SK-N-SH treated with all-trans-retinoic acid at 6 μM for 48 hours (cell line): ENCODE results near the gene ADCY5.

Experiments
- BACH2 ChIP-seq: fragments of 250-450 bp; sonication (Bioruptor Pico); IDR thresholded peaks from 2 replicates; pipeline ENCODE4 v1.9.0; 2021; ENCODE audit warnings: mild to moderate bottlenecking, borderline replicate concordance
- CREB5 ChIP-seq: fragments of 250-450 bp; sonication (Bioruptor Pico); IDR thresholded peaks from 2 replicates; pipeline ENCODE4 v1.5.1; 2020; ENCODE audit warnings: low read depth, mild to moderate bottlenecking, moderate library complexity
- CSRNP3 ChIP-seq: fragments of 250-450 bp; sonication (Bioruptor Pico); IDR thresholded peaks from 2 replicates; pipeline ENCODE4 v1.5.1; 2021; ENCODE audit warnings: mild to moderate bottlenecking, moderate library complexity
- ISL1 ChIP-seq: fragments of 250-450 bp; sonication (Bioruptor Pico); IDR thresholded peaks from 2 replicates; pipeline ENCODE4 v2.1.2; 2022; ENCODE audit warnings: mild to moderate bottlenecking, moderate library complexity
- PATZ1 ChIP-seq: fragments of 250-450 bp; sonication (Bioruptor Pico); IDR thresholded peaks from 2 replicates; pipeline ENCODE4 v1.8.0; 2020; ENCODE audit warnings: mild to moderate bottlenecking, moderate library complexity, borderline replicate concordance
- PPARA ChIP-seq: fragments of 250-450 bp; sonication (Bioruptor Pico); IDR thresholded peaks from 2 replicates; pipeline ENCODE4 v1.5.0; 2020; ENCODE audit warnings: mild to moderate bottlenecking, borderline replicate concordance
- RARB ChIP-seq: fragments of 250-450 bp; sonication (Bioruptor Pico); IDR thresholded peaks from 2 replicates; pipeline ENCODE4 v1.8.0; 2021; ENCODE audit warnings: mild to moderate bottlenecking, moderate library complexity
- SNAI2 ChIP-seq: fragments of 250-450 bp; sonication (Bioruptor Pico); IDR thresholded peaks from 2 replicates; pipeline ENCODE4 v1.5.0; 2020; ENCODE audit warnings: mild to moderate bottlenecking, moderate library complexity
- TOX ChIP-seq: fragments of 250-450 bp; sonication (Bioruptor Pico); IDR thresholded peaks from 2 replicates; pipeline ENCODE4 v1.8.0; 2021; ENCODE audit warnings: mild to moderate bottlenecking, moderate library complexity, borderline replicate concordance
- TSHZ2 ChIP-seq: fragments of 250-450 bp; sonication (Bioruptor Pico); IDR thresholded peaks from 2 replicates; pipeline ENCODE4 v1.5.0; 2020; ENCODE audit warnings: mild to moderate bottlenecking, moderate library complexity
- ZC3H10 ChIP-seq: fragments of 250-450 bp; sonication (Bioruptor Pico); IDR thresholded peaks from 2 replicates; pipeline ENCODE4 v1.5.1; 2021; ENCODE audit warnings: mild to moderate bottlenecking, moderate library complexity
- ZFP30 ChIP-seq: fragments of 450-650 bp; formaldehyde crosslinking; IDR thresholded peaks from 2 replicates; pipeline ENCODE4 v1.5.0; 2022; ENCODE audit warnings: mild to moderate bottlenecking, moderate library complexity
- ZNF565 ChIP-seq: fragments of 450-650 bp; formaldehyde crosslinking; conservative IDR thresholded peaks from 2 replicates; pipeline ENCODE4 v1.5.0; 2020; ENCODE audit warnings: low read depth, mild to moderate bottlenecking, moderate library complexity
- ZNF70 ChIP-seq: fragments of 450-650 bp; formaldehyde crosslinking; IDR thresholded peaks from 2 replicates; pipeline ENCODE4 v1.5.0; 2020; ENCODE audit warnings: mild to moderate bottlenecking, moderate library complexity

GRCh38 chr3:123327956-123328850, 120.7 kb downstream of the ADCY5 start:
- no peak for TF ChIP-seq TOX (CRISPR knock-in tag)
- TF ChIP-seq PATZ1 (CRISPR knock-in tag): no peak
- no peak for TF ChIP-seq ZNF70 (CRISPR knock-in tag)
- no peak for TF ChIP-seq ISL1 (CRISPR knock-in tag)
- TF ChIP-seq ZC3H10 (CRISPR knock-in tag): no peak
- TF ChIP-seq TSHZ2 (CRISPR knock-in tag): no peak
- no peak for TF ChIP-seq PPARA (CRISPR knock-in tag)
- no peak for TF ChIP-seq CREB5 (CRISPR knock-in tag)
- no peak for TF ChIP-seq ZNF565 (CRISPR knock-in tag)
- TF ChIP-seq SNAI2 (CRISPR knock-in tag): no peak
- no peak for TF ChIP-seq BACH2
- no peak for TF ChIP-seq ZFP30
- TF ChIP-seq CSRNP3: no peak
- no peak for TF ChIP-seq RARB (CRISPR knock-in tag)
